Upper lobe of left lung (tissue), 6 donors: ENCODE results near the gene TNFRSF14. TPM values are rescaled to one million over a fixed set of nuclear protein-coding genes. Genes with fewer than 3 reads are reported as not detected.

Experiments used
- ATAC-seq, 2 donors: fragments of 200-7000 bp; cut with Tn5 transposase; one replicate each; pipeline ENCODE4 v1.9.1; 2022; ENCODE audit warnings: mild to moderate bottlenecking in 2 of 2, moderate library complexity in 2 of 2; ENCODE audit not compliant: low FRiP score in 2 of 2
- DNase-seq, 2 donors: peaks; one replicate each; pipeline ENCODE4 v3.0.0-alpha.2; 2019 to 2020
- H3K27ac ChIP-seq, 4 donors: fragments of 200-600 bp; sonication (generic); one replicate each; pipeline ENCODE4 v1.5.1; 2016 to 2019
- H3K27me3 ChIP-seq, 4 donors: fragments of 200-600 bp; sonication (generic); one replicate each; pipeline ENCODE4 v1.5.1; 2017 to 2019
- H3K36me3 ChIP-seq, 4 donors: fragments of 200-600 bp; sonication (generic); one replicate each; pipeline ENCODE4 v1.5.1; 2016 to 2019
- H3K4me1 ChIP-seq, 4 donors: fragments of 200-600 bp; sonication (generic); one replicate each; pipeline ENCODE4 v1.5.1; 2018 to 2019
- H3K4me3 ChIP-seq, 4 donors: fragments of 200-600 bp; sonication (generic); one replicate each; pipeline ENCODE4 v1.5.1; 2017 to 2019; ENCODE audit warnings: mild to moderate bottlenecking in 2 of 4, moderate library complexity in 1 of 4
- H3K9me3 ChIP-seq, 4 donors: fragments of 200-600 bp; sonication (generic); one replicate each; pipeline ENCODE4 v1.5.1; 2018 to 2019
- EP300 ChIP-seq, 4 donors: sonication (generic); formaldehyde crosslinking; IDR thresholded peaks; one replicate each; pipeline ENCODE4 v1.5.1; 2017; ENCODE audit warnings: antibody characterized with exemption in 4 of 4, control low read depth in 2 of 4
- POLR2A ChIP-seq, 4 donors: fragments of 450-650 bp; IDR thresholded peaks; one replicate each; pipeline ENCODE4 v1.5.1; 2016 to 2017; ENCODE audit warnings: antibody characterized with exemption in 4 of 4, mild to moderate bottlenecking in 2 of 4
- POLR2AphosphoS5 ChIP-seq, 2 donors: sonication (generic); formaldehyde crosslinking; IDR thresholded peaks; one replicate each; pipeline ENCODE4 v1.5.1; 2017; ENCODE audit warnings: antibody characterized with exemption in 2 of 2
- WGBS, 2 donors: methylation state at CpG; one replicate each; pipeline ENCODE4 v1.1.5; 2017 to 2018; 5-methylcytosine and 5-hydroxymethylcytosine counted together
- total RNA-seq, 6 donors: library from RNA; depleted of rRNA in 4 of 6; stranded (reverse); fragments of >200 nt in 4 of 6; gene quantifications; one replicate each; pipeline versions ENCODE4 v1.1.0 to v1.2.1, GENCODE V29; 2016 to 2021
- TF ChIP-seq, protein P1 (sequence below), 6 experiments: fragments of 450-650 bp in 4 of 6; fragments of 200-600 bp in 2 of 6; sonication (generic) in 2 of 6; IDR thresholded peaks; one replicate each; pipeline ENCODE4 v1.5.1; 2016 to 2019; ENCODE audit warnings: antibody characterized with exemption in 6 of 6
- donor health status: DM: no; HTN: no; CAD: no; lungs with moderate emphysema.
- donor health status: DM: no; HTN: yes; CAD: no; lungs with severe emphysema.

The TNFRSF14 gene
- total RNA-seq, 6 donors from 2014 or later = 61.1 to 641 (median 147) TPM

DNA sequence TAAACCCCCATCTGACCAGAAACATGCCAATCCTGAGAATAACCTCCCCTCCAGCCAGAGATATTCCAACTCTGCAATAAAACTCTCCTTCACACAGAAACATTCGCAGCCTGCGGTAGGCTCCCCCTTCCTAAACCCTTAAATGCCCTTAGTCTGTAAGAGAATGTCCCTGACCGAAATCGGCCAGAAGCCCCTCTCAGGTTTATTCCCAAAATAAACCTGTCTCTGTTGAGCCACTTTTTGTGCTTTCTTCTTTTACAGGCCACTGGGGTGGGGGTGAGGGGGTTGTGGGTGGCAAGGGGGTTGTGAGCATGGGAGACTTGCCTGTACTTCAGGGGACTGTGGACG lies 35.0 kb downstream of the TNFRSF14 start:
- peaks cover 0 to 18% (median 11%) of the 10 kb centered on the region in 4 donors for H3K36me3 ChIP-seq
- peaks cover 22 to 46% (median 30%) of the 10 kb centered on the region in 4 donors for H3K4me1 ChIP-seq
- TF ChIP-seq, protein P1, sequence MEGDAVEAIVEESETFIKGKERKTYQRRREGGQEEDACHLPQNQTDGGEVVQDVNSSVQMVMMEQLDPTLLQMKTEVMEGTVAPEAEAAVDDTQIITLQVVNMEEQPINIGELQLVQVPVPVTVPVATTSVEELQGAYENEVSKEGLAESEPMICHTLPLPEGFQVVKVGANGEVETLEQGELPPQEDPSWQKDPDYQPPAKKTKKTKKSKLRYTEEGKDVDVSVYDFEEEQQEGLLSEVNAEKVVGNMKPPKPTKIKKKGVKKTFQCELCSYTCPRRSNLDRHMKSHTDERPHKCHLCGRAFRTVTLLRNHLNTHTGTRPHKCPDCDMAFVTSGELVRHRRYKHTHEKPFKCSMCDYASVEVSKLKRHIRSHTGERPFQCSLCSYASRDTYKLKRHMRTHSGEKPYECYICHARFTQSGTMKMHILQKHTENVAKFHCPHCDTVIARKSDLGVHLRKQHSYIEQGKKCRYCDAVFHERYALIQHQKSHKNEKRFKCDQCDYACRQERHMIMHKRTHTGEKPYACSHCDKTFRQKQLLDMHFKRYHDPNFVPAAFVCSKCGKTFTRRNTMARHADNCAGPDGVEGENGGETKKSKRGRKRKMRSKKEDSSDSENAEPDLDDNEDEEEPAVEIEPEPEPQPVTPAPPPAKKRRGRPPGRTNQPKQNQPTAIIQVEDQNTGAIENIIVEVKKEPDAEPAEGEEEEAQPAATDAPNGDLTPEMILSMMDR (IDR thresholded peaks at IDR 0.05) = no peak
- no peak for TF ChIP-seq EP300 (IDR thresholded peaks at IDR 0.05)
- no peak for TF ChIP-seq POLR2A (IDR thresholded peaks at IDR 0.05)
- no peak for TF ChIP-seq POLR2AphosphoS5 (IDR thresholded peaks at IDR 0.05)
- WGBS, 2 donors = 84 to 85% methylated on average over 3 to 5 of the region's 5 CpGs
- H3K27ac ChIP-seq = no peak overlapping the region
- DNase-seq = no peak
- H3K27me3 ChIP-seq = no peaks in the 10 kb centered on the region
- H3K4me3 ChIP-seq = no peak overlapping the region
- H3K9me3 ChIP-seq = no peaks in the 10 kb centered on the region
- no peak for ATAC-seq

DNA sequence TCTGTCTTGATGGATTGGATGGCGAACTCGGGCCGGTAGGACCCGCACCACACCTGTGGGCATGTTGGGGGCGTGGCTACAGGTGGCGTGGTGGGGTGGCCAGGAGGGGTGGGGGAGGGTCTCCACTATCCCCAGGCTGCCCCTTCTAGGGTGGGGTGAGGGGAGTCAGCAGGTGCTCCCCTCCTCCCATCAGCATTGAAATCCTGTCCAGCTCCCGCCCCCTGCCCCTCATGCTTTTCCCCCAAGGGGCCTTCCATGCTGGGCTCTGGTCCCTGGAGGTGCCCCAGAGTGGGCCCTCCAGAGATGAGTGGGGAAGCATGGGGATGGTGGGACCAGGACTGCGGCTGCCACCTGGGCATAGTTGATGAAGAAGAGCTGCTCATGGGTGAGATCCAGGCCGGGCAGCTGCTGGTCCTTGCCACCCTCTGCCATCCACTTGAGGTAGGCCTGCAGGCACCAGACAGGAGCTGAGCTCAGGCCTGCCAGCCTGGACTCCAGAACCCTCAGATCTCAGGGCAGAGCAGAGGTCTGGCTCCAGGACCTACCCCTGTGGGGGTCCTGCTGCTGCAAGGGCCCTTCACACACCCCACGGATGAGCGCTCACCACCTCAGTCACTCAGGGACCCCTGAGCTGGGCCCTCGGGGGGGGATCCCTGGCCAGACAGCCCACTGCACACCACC lies 35.5 kb downstream of the TNFRSF14 start:
- TF ChIP-seq POLR2AphosphoS5 (IDR thresholded peaks at IDR 0.05) (no peak), EP300 (IDR thresholded peaks at IDR 0.05) (no peak), POLR2A (IDR thresholded peaks at IDR 0.05) (no peak)
- TF ChIP-seq, protein P1 (IDR thresholded peaks at IDR 0.05) = no peak
- no peaks in the 10 kb centered on the region for H3K27me3 ChIP-seq
- H3K4me3 ChIP-seq = no peak overlapping the region
- H3K27ac ChIP-seq = no peak overlapping the region
- DNase-seq = peak in 1 of 2 donors; percentile 42
- peaks cover 22 to 46% (median 30%) of the 10 kb centered on the region in 4 donors for H3K4me1 ChIP-seq
- WGBS, 2 donors = 90 to 100% methylated on average over 2 to 9 of the region's 12 CpGs
- ATAC-seq = no peak
- no peaks in the 10 kb centered on the region for H3K9me3 ChIP-seq
- peaks cover 0 to 18% (median 11%) of the 10 kb centered on the region in 4 donors for H3K36me3 ChIP-seq

DNA sequence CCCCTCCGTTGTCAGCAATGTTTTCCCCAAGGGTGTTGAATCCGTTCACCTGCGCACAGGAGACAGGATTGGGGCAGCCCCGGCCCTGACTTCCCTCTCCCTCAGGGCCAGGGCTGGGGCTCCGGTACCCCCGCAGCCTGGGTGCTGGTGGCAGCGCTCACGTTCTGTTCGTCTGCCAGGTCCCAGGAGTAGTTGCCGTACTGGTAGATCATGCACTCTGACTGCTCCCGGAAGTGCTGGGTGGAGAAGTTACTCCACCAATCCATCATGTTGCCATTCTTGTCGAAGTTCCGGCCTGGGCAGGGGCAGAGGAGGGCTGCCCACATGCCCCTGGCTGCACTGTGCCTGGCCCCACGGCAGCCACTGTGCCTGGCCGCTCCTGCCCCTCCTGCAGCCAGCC lies 36.5 kb downstream of the TNFRSF14 start:
- H3K4me3 ChIP-seq = peak overlapping the region in 3 of 4 donors; percentile 25 to 45 (median 44)
- H3K4me1 ChIP-seq = peaks cover 17 to 36% (median 25%) of the 10 kb centered on the region in 4 donors
- TF ChIP-seq, protein P1 (IDR thresholded peaks at IDR 0.05) = no peak
- TF ChIP-seq POLR2A (IDR thresholded peaks at IDR 0.05) = no peak
- no peak for TF ChIP-seq EP300 (IDR thresholded peaks at IDR 0.05)
- peak in 1 of 2 donors; percentile 33 for TF ChIP-seq POLR2AphosphoS5 (IDR thresholded peaks at IDR 0.05)
- H3K36me3 ChIP-seq = peaks cover 0 to 18% (median 11%) of the 10 kb centered on the region in 4 donors
- DNase-seq (peak in 1 of 2 donors; percentile 61), ATAC-seq (no peak)
- H3K27me3 ChIP-seq = no peaks in the 10 kb centered on the region
- no peaks in the 10 kb centered on the region for H3K9me3 ChIP-seq
- 20 to 74% methylated on average over 1 to 8 of the region's 15 CpGs for WGBS, 2 donors
- H3K27ac ChIP-seq = peak overlapping the region; percentile 4 to 74 (median 53)

DNA sequence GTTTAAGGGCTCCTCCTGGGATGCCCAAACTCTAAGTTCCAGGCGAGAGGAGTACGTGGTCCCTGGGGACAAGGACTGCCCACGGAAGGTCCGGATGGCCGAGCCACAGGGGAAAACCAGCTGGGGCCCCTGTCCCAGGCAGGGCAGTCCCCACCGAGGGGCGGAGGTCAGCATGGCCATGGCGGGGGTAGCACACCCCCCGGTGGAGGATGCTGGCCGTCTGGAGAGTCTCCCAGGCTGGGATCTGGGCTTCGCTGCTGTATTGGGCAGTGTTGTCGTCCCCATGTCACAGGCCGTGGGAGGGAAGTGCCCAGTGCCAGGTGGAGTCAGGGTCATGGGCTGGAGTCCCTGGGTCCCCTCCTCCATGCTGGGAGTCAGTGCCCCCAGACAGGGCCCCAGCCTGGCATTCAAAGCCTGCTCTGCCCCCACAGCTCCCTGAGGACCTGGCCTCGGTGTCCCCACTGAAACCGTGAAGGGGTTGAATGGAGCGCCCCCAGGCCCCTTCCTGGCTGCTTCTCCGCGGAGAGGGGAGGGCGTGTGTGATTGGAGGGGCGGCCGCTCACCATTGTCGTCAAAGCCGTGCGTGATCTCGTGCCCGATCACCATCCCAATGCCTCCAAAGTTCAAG lies 37.2 kb downstream of the TNFRSF14 start:
- Histone ChIP-seq H3K9me3 (peaks cover 0 to under 1% (median 0%) of the 10 kb centered on the region in 4 donors), H3K27me3 (no peaks in the 10 kb centered on the region), H3K4me3 (peak overlapping the region in 3 of 4 donors; percentile 25 to 45 (median 44)), H3K4me1 (peaks cover 13 to 29% (median 19%) of the 10 kb centered on the region in 4 donors), H3K36me3 (peaks cover 0 to 18% (median 11%) of the 10 kb centered on the region in 4 donors), H3K27ac (peak overlapping the region; percentile 4 to 74 (median 53))
- DNase-seq (peak in 1 of 2 donors; percentile 51), ATAC-seq (no peak)
- no peak for TF ChIP-seq POLR2AphosphoS5 (IDR thresholded peaks at IDR 0.05)
- no peak for TF ChIP-seq EP300 (IDR thresholded peaks at IDR 0.05)
- no peak for TF ChIP-seq POLR2A (IDR thresholded peaks at IDR 0.05)
- TF ChIP-seq, protein P1 (IDR thresholded peaks at IDR 0.05) = no peak
- 43 to 79% methylated on average over 3 to 18 of the region's 26 CpGs for WGBS, 2 donors
